Measurements from ENCODE around the gene SLC25A13.

- no peak for TF ChIP-seq BRD9 (IDR thresholded peaks at IDR 0.05; ENCODE audit: low read depth, partially characterized antibody)
- no peak for TF ChIP-seq JUNB (CRISPR knock-in tag; conservative IDR thresholded peaks at IDR 0.05)
- no peak for TF ChIP-seq HDAC2 (IDR thresholded peaks at IDR 0.05)
- no peak for TF ChIP-seq BRD4 (IDR thresholded peaks at IDR 0.05)
- TF ChIP-seq CTCF (IDR thresholded peaks at IDR 0.05 in 2 of 3, conservative IDR thresholded peaks at IDR 0.05 in 1 of 3; ENCODE audit: insufficient read depth in 2 of 3, low read depth in 1 of 3, low read length in 3 of 3): no peak
- no peak for TF ChIP-seq KLF13 (tag; IDR thresholded peaks at IDR 0.05; ENCODE audit: borderline replicate concordance, low read depth)
- TF ChIP-seq NCOA1 (IDR thresholded peaks at IDR 0.05; ENCODE audit: low read depth): no peak
- TF ChIP-seq CBX8 (IDR thresholded peaks at IDR 0.05; ENCODE audit: borderline replicate concordance, extremely low read depth, low read depth, low read length, poor library complexity, severe bottlenecking): no peak
- TF ChIP-seq ZNF274 (IDR thresholded peaks at IDR 0.05; ENCODE audit: borderline replicate concordance, low read depth, low read length): no peak
- TF ChIP-seq NRF1 (conservative IDR thresholded peaks at IDR 0.05 in 1 of 2, IDR thresholded peaks at IDR 0.05 in 1 of 2): no peak
Measured at GRCh38 chr7:96346293-96346953, 24.5 kb upstream of the SLC25A13 start.

All from K562 (cell line).